ENCODE data around the gene ZSWIM5. TPM values are rescaled to one million over a fixed set of nuclear protein-coding genes. Genes with fewer than 3 reads are reported as not detected.
"Not testable (repeated sequence)": the region's sequence is repeated elsewhere in the genome, so short reads cannot be mapped to it uniquely, and the experiment has no call there.

Gene ZSWIM5
- total RNA-seq, 1 donor from 2014 or later, result 0.84 TPM

DNA sequence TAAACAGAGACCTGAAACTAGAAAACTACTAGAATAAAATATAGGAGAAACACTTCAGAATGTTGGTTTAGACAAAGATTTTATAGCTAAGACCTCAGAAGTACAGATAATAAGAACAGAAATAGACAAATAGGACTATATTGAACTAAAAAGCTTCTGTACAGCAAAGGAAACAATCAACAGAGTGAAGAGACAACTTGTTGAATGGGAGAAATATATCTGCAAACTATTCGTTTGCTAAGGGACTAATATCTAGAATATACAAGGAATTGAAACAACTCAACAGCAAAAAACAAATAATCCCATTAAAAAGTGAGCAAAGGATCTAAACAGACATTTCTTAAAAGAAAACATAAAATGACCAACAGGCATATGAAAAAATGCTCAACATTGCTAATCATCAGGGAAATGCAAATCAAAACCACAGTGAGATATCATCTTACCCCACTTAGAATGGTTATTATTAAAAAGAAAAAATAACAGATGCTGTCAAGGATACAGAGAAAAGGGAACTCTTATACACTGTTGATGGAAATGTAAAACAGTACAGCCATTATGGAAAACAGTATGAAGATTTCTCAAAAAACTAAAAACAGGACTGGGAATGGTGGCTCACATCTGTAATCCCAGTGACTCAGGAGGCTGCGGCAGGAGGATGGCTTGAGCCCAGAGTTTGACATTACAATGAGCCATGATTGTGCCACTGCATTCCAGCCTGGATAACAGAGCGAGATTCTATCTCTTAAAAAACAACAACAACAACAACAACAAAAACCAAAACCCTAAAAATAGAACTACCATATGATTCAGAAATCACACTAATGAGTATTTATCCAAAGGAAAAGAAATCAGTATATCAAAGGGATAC is 37.3 kb upstream of the ZSWIM5 start:
- Histone ChIP-seq H3K4me3 (ENCODE audit: low read depth, low read length) (no peak overlapping the region), H3K36me3 (ENCODE audit: control insufficient read depth, insufficient read depth, low read length) (no peaks in the 10 kb centered on the region), H3K27me3 (ENCODE audit: control insufficient read depth, insufficient read depth, low read length) (no peaks in the 10 kb centered on the region)
- no peak for DNase-seq (ENCODE audit: low read depth)
- TF ChIP-seq, protein P1, sequence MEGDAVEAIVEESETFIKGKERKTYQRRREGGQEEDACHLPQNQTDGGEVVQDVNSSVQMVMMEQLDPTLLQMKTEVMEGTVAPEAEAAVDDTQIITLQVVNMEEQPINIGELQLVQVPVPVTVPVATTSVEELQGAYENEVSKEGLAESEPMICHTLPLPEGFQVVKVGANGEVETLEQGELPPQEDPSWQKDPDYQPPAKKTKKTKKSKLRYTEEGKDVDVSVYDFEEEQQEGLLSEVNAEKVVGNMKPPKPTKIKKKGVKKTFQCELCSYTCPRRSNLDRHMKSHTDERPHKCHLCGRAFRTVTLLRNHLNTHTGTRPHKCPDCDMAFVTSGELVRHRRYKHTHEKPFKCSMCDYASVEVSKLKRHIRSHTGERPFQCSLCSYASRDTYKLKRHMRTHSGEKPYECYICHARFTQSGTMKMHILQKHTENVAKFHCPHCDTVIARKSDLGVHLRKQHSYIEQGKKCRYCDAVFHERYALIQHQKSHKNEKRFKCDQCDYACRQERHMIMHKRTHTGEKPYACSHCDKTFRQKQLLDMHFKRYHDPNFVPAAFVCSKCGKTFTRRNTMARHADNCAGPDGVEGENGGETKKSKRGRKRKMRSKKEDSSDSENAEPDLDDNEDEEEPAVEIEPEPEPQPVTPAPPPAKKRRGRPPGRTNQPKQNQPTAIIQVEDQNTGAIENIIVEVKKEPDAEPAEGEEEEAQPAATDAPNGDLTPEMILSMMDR (IDR thresholded peaks at IDR 0.05; ENCODE audit: insufficient read depth, low read length, poor library complexity, severe bottlenecking), result no peak

DNA sequence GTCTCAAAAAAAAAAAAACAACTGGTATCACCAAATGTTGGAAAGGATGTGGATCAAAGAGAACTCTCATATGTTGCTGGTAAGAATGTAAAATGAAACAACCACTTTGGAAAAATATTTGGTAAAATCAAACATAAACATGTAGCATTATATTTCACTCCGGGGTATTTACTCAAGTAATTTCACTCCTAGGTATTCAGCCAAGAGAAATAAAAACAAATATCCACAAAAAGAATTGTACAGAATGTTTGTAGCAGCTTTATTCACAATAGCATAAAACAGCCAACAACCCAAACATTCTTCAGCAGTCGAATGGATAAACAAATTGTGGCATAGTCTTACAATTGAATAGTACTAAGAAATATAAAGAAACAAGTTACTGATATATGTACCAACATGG is 32.4 kb upstream of the ZSWIM5 start:
- TF ChIP-seq, protein P1 (IDR thresholded peaks at IDR 0.05; ENCODE audit: insufficient read depth, low read length, poor library complexity, severe bottlenecking), result no peak
- Histone ChIP-seq H3K36me3 (ENCODE audit: control insufficient read depth, insufficient read depth, low read length) (no peaks in the 10 kb centered on the region), H3K4me3 (ENCODE audit: low read depth, low read length) (no peak overlapping the region), H3K27me3 (ENCODE audit: control insufficient read depth, insufficient read depth, low read length) (no peaks in the 10 kb centered on the region)
- DNase-seq (ENCODE audit: low read depth), result no peak

DNA sequence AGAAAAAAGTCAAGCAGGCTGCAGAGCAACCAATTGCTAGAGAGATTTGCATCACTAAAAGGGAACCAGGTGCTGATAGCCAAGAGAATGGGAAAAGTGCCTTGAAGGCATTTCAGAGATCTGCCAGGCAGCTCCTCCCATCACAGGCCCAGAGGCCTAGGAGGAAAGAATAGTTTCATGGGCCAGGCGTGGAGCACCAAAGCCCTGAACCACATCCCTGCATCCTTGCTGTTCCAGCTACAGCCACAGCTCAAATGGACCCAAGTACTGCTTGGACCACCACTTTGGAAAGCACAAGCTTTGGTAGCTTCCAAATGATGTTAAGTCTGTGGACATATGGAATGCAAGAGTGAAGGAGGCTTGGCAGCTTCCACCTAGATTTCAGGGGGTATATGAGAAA is 29.7 kb upstream of the ZSWIM5 start:
- Histone ChIP-seq H3K4me3 (ENCODE audit: low read depth, low read length) (no peak overlapping the region), H3K27me3 (ENCODE audit: control insufficient read depth, insufficient read depth, low read length) (no peaks in the 10 kb centered on the region), H3K36me3 (ENCODE audit: control insufficient read depth, insufficient read depth, low read length) (no peaks in the 10 kb centered on the region)
- TF ChIP-seq, protein P1 (IDR thresholded peaks at IDR 0.05; ENCODE audit: insufficient read depth, low read length, poor library complexity, severe bottlenecking), result no peak
- no peak for DNase-seq (ENCODE audit: low read depth)

DNA sequence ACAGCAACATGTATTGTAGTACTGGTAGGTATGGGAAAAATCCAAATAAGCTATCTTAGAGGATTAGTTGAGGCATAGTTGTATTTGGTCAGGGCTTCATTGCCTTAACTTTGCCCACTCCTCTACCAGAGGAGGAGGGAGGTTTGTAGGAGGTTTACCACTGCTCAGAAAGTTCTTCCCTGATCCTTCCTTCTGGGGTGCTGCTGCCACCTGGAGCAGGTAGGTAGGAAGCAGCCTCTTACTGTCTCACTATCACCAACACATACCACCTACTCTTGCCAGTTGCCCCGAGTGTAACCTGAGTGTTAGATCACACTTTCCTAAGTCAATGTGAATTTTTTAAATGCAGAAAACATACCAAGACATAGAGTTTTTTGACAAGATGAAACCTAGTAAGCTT is 24.1 kb upstream of the ZSWIM5 start:
- TF ChIP-seq, protein P1 (IDR thresholded peaks at IDR 0.05; ENCODE audit: insufficient read depth, low read length, poor library complexity, severe bottlenecking), result no peak
- no peak for DNase-seq (ENCODE audit: low read depth)
- Histone ChIP-seq H3K4me3 (ENCODE audit: low read depth, low read length) (no peak overlapping the region), H3K36me3 (ENCODE audit: control insufficient read depth, insufficient read depth, low read length) (no peaks in the 10 kb centered on the region), H3K27me3 (ENCODE audit: control insufficient read depth, insufficient read depth, low read length) (no peaks in the 10 kb centered on the region)

DNA sequence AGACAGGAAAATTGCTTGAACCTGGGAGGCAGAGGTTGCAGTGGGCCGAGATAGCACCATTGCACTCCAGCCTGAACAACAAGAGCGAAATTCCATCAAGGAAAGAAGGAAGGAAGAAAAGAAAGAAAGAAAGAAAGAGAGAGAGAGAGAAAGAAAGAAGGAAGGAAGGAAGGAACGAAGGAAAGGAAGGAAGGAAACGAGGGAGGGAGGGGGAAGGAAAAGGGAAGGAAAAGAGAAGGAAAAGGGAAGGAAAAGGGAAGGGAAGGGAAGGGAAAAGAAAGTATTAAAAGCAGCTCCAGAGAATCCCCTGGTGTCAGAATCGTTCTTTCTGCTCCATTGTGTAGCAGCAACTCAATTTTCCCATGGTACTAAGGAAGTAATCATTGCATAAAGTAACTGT is 19.2 kb upstream of the ZSWIM5 start:
- TF ChIP-seq, protein P1 (IDR thresholded peaks at IDR 0.05; ENCODE audit: insufficient read depth, low read length, poor library complexity, severe bottlenecking), result no peak
- Histone ChIP-seq H3K36me3 (ENCODE audit: control insufficient read depth, insufficient read depth, low read length) (no peaks in the 10 kb centered on the region), H3K4me3 (ENCODE audit: low read depth, low read length) (no peak overlapping the region), H3K27me3 (ENCODE audit: control insufficient read depth, insufficient read depth, low read length) (no peaks in the 10 kb centered on the region)
- no peak for DNase-seq (ENCODE audit: low read depth)

DNA sequence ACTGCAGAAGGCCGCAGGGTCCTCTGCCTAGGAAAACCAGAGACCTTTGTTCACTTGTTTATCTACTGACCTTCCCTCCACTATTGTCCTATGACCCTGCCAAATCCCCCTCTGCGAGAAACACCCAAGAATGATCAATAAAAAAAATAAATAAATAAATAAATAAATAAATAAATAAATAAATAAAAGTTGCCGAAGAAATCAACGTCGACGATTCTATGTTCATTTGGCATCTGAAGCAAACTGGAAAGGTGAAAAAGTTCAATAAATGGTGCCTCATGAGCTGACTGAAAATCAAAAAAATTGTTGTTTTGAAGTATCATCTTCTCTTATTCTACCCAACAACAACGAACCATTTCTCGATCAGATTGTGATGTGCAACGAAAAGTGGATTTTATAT is 17.3 kb upstream of the ZSWIM5 start:
- H3K27me3 ChIP-seq (ENCODE audit: control insufficient read depth, insufficient read depth, low read length); DNase-seq (ENCODE audit: low read depth); H3K4me3 ChIP-seq (ENCODE audit: low read depth, low read length); H3K36me3 ChIP-seq (ENCODE audit: control insufficient read depth, insufficient read depth, low read length): not testable (repeated sequence)
